Endothelial cell of umbilical vein (primary cell): ENCODE results near the gene ARF4. TPM values are rescaled to one million over a fixed set of nuclear protein-coding genes. Genes with fewer than 3 reads are reported as not detected.

Source experiments
- BruUV-seq: library from RNA; stranded (reverse); fragments of 400-500 nt; replicated peaks from 2 replicates; lab custom pipeline; 2021; lab: Mats Ljungman, UMichigan
- CTCF ChIA-PET: fragments of 300-600, 350-600 bp; sonication (Branson Sonifier 250); formaldehyde crosslinking; loops from one replicate; lab custom pipeline; 2021; ENCODE audit warnings: antibody characterized with exemption, inconsistent platforms; lab: Charles Lee
- POLR2A ChIA-PET: fragments of 300-600, 350-600 bp; sonication (Branson Sonifier 250); formaldehyde crosslinking; loops from one replicate; lab custom pipeline; 2021; ENCODE audit warnings: antibody characterized with exemption, inconsistent platforms; lab: Charles Lee
- DNase-seq: peaks from one replicate; pipeline ENCODE4 v3.0.0-alpha.2; 2011; ENCODE audit warnings: low read depth, low spot score
- FAIRE-seq: peaks from 2 replicates; lab custom pipeline; 2011; peaks lifted over from hg19 to GRCh38; lab: Jason Lieb, UNC
- H2AFZ ChIP-seq: 2 replicates; pipeline ENCODE4 v1.6.0; 2012; ENCODE audit warnings: low read depth, low read length, control low read depth, inconsistent platforms
- H3K27ac ChIP-seq: 2 replicates; pipeline ENCODE4 v1.5.1; 2011; ENCODE audit warnings: low read depth, mild to moderate bottlenecking, control low read depth, low read length, moderate library complexity; ENCODE audit not compliant: insufficient read depth
- H3K27me3 ChIP-seq, 2 experiments: 2 replicates each; pipeline versions ENCODE4 v1.6.0 to v1.6.1; 2011; ENCODE audit warnings: low read length in 2 of 2, mixed read lengths in 1 of 2; ENCODE audit not compliant: control insufficient read depth in 2 of 2, insufficient read depth in 2 of 2
- H3K36me3 ChIP-seq, 2 experiments: 2 replicates in 1 of 2; 3 replicates in 1 of 2; pipeline ENCODE4 v1.5.1; 2011; ENCODE audit warnings: low read length in 2 of 2, mild to moderate bottlenecking in 1 of 2, moderate library complexity in 1 of 2; ENCODE audit not compliant: control insufficient read depth in 2 of 2, insufficient read depth in 2 of 2; ENCODE audit errors: extremely low read depth in 1 of 2
- H3K4me1 ChIP-seq: 3 replicates; pipeline ENCODE4 v1.5.1; 2011; ENCODE audit warnings: mild to moderate bottlenecking, low read length; ENCODE audit not compliant: control insufficient read depth, insufficient read depth; ENCODE audit errors: extremely low read depth
- H3K4me2 ChIP-seq: 2 replicates; pipeline ENCODE4 v1.6.1; 2011; ENCODE audit warnings: low read length, control low read depth, mixed read lengths; ENCODE audit not compliant: insufficient read depth
- H3K4me3 ChIP-seq, 3 experiments: fragments of 200-600 bp in 1 of 3; sonication (generic), shearing (Covaris generic) in 1 of 3; replicated peaks in 1 of 3; 2 replicates each; pipeline ENCODE4 v1.5.1; 2011 to 2016; ENCODE audit warnings: control low read depth in 3 of 3, low read length in 3 of 3, mild to moderate bottlenecking in 2 of 3, inconsistent platforms in 1 of 3, low read depth in 1 of 3, moderate library complexity in 1 of 3; ENCODE audit not compliant: insufficient read depth in 1 of 3
- H3K79me2 ChIP-seq: 2 replicates; pipeline ENCODE4 v1.6.0; 2012; ENCODE audit warnings: low read length, inconsistent platforms; ENCODE audit not compliant: control insufficient read depth, insufficient read depth
- H3K9ac ChIP-seq: replicated peaks from 2 replicates; pipeline ENCODE3; 2011; ENCODE audit warnings: low read length, control low read depth; ENCODE audit not compliant: insufficient read depth; ENCODE audit errors: extremely low read depth
- H3K9me1 ChIP-seq: replicated peaks from 3 replicates; pipeline ENCODE4 v1.6.0; 2011; ENCODE audit warnings: mild to moderate bottlenecking, low read length; ENCODE audit not compliant: control insufficient read depth, insufficient read depth; ENCODE audit errors: extremely low read depth
- H3K9me3 ChIP-seq: replicated peaks from 2 replicates; pipeline ENCODE4 v1.5.1; 2012; ENCODE audit warnings: low read length, inconsistent platforms; ENCODE audit not compliant: control insufficient read depth, insufficient read depth
- H4K20me1 ChIP-seq: replicated peaks from 2 replicates; pipeline ENCODE3; 2011; ENCODE audit warnings: mild to moderate bottlenecking, low read length; ENCODE audit not compliant: control insufficient read depth, insufficient read depth; ENCODE audit errors: extremely low read depth
- CTCF ChIP-seq, 2 donors: IDR thresholded peaks; 1 replicate in 1 of 2; 2 replicates in 1 of 2; pipeline ENCODE4 v1.5.1; 2011; ENCODE audit warnings: low read length in 2 of 2, mild to moderate bottlenecking in 2 of 2, moderate library complexity in 2 of 2, control low read depth in 1 of 2, inconsistent platforms in 1 of 2, low read depth in 1 of 2; ENCODE audit not compliant: insufficient read depth in 1 of 2; ENCODE audit errors: extremely low read depth in 1 of 2
- EZH2 ChIP-seq: IDR thresholded peaks from 2 replicates; pipeline ENCODE4 v1.6.1; 2012; ENCODE audit warnings: borderline replicate concordance, low read depth, mild to moderate bottlenecking, moderate library complexity, low read length, inconsistent platforms; ENCODE audit not compliant: severe bottlenecking
- FOS ChIP-seq: IDR thresholded peaks from 2 replicates; pipeline ENCODE4 v1.6.1; 2011; ENCODE audit warnings: mild to moderate bottlenecking, low read length, moderate library complexity, borderline replicate concordance; ENCODE audit not compliant: insufficient read depth
- JUN ChIP-seq: IDR thresholded peaks from 2 replicates; pipeline ENCODE4 v1.6.1; 2011; ENCODE audit warnings: borderline replicate concordance, low read depth; ENCODE audit not compliant: insufficient read length, insufficient read depth
- MAX ChIP-seq: IDR thresholded peaks from 2 replicates; pipeline ENCODE4 v1.6.1; 2011; ENCODE audit not compliant: insufficient read depth, insufficient read length
- POLR2AphosphoS5 ChIP-seq: IDR thresholded peaks from 2 replicates; pipeline ENCODE4 v1.6.1; 2012; ENCODE audit warnings: low read depth, mild to moderate bottlenecking, control low read depth, low read length, moderate library complexity; ENCODE audit not compliant: insufficient read depth
- dilution Hi-C: fragments of 300-500 bp; cut with MboI; formaldehyde crosslinking; loops from one replicate; pipeline ENCODE4 v1.15.0; 2019; ENCODE audit warnings: low sequenced_read_pairs; ENCODE audit not compliant: extremely low pct_ligation_motif_present
- intact Hi-C: fragments of 100-400 bp; cut with micrococcal nuclease; formaldehyde crosslinking; loops from one replicate; pipeline ENCODE4 v1.10.0; 2022
- polyA plus RNA-seq, 4 experiments: library from polyadenylated mRNA; depleted of rRNA in 3 of 4; stranded (reverse) in 3 of 4; unstranded in 1 of 4; fragments of >200 nt; gene quantifications; 2 replicates each; pipeline versions ENCODE4 v1.2.1 to v1.2.3, GENCODE V29; 2011 to 2012; ENCODE audit warnings: missing spikeins in 1 of 4
- total RNA-seq: library from RNA; stranded (reverse); gene quantifications from 2 replicates; pipeline ENCODE4 v1.2.3, GENCODE V29; 2021

The ARF4 gene
- total and polyA plus RNA-seq, 2 donors (not counting 3 experiments of a cell fraction or from before 2014, with no cell fraction given): 239 to 249 TPM

- H3K27me3 ChIP-seq: no peaks in the 10 kb centered on the region
- H3K27ac ChIP-seq: no peak overlapping the region
- BruUV-seq: no TSS peak
- no peaks in the 10 kb centered on the region for H3K79me2 ChIP-seq
- H3K4me3 ChIP-seq: no peak overlapping the region
- POLR2A ChIA-PET: no interaction called here
- TF ChIP-seq JUN (no peak), MAX (no peak), CTCF (IDR thresholded peaks at IDR 0.05; ENCODE audit: extremely low read depth in 1 of 2, insufficient read depth in 1 of 2, low read depth in 1 of 2, low read length in 2 of 2) (no peak), EZH2 (no peak), POLR2AphosphoS5 (no peak), FOS (no peak)
- H3K36me3 ChIP-seq: peaks cover 0 to 2% of the 10 kb centered on the region in 2 experiments
- FAIRE-seq: no peak
- no peak overlapping the region for H3K9ac ChIP-seq
- no peak for DNase-seq
- CTCF ChIA-PET: no interaction called here
- dilution Hi-C loops (no loop called here), intact Hi-C loops (no loop called here)
- H3K4me2 ChIP-seq: no peak overlapping the region
- no peaks in the 10 kb centered on the region for H3K4me1 ChIP-seq
- H3K9me3 ChIP-seq: no peaks in the 10 kb centered on the region
- H4K20me1 ChIP-seq: no peaks in the 10 kb centered on the region
- H3K9me1 ChIP-seq: no peaks in the 10 kb centered on the region
- H2AFZ ChIP-seq: no peak overlapping the region
These were observed 25.2 kb upstream of the ARF4 start for GRCh38 chr3:57622362-57622761.
